ENCODE data around the gene WNT9B. TPM values are rescaled to one million over a fixed set of nuclear protein-coding genes. Genes with fewer than 3 reads are reported as not detected.

WNT9B gene
- polyA plus RNA-seq, 2 of the 4 experiments (the other 2 are of a cell fraction), result 0.05 TPM

DNA sequence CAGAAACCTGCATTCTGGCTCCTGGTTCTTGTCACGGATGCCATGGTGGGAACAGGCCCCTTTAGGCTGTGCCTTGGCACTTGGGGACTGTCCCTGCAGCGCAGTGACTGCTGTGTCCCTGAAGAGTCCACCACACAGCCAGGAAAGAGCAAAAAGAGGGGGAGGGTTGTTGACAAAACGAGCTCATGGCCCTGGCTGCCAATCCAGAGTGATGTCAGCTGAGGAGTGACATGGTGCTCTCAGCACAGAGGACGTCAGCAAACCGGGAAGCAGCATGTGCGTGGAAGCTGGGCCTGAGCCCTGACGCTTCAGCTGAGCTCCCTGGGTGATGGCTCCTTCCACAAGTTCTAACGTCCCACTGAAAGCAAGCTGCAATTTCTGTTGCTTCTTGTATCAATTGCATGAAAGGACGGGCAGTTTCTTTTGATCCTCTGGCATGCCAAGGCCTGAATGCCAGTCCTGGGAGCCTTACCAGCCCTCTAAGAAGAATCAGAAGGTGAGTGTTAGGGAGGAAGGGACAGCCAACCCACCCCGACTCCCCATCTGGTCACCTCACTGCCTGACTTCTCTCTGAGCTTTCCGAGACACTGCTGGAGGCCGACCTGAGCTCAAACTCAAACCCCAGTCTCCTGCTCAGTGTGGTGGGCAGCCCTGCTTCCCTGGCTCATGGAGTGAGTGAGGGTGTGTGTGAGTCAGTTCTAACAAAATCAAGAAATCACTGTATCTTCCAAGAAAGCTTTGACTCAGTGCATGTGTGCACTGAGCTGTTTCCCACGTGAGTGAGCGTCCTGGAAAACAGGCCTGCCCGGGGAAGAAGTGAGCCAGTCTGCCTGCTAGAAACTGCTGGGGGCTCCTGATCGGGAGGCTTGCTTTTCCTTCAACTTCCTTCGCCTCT is 18.2 kb upstream of the WNT9B start:
- Histone ChIP-seq H3K4me3 (no peak overlapping the region), H3K9me3 (no peaks in the 10 kb centered on the region), H3K4me2 (no peak overlapping the region), H3K27ac (no peak overlapping the region), H3K4me1 (no peaks in the 10 kb centered on the region)
- 66% methylated on average over 17 of the region's 17 CpGs for WGBS (ENCODE audit: missing lambda C conversion rate)
- ChIA-PET POLR2A (interaction anchor here (0.6 kb wide), 1 partner anchor 327 kb away, joined by 8 read pairs; no protein-coding TSS in a partner anchor), CTCF (interaction anchor here (0.6 to 10.9 kb wide), 10 partner anchors 9 to 1609 kb away, joined by 3 to 138 read pairs (median 20); no protein-coding TSS in a partner anchor)
- DNase-seq (ENCODE audit: low read depth in 1 of 2, low spot score in 1 of 2) (no peak), FAIRE-seq (no peak), ATAC-seq (no peak)
- TF ChIP-seq NPAS2 (CRISPR knock-in tag; IDR thresholded peaks at IDR 0.05; ENCODE audit: borderline replicate concordance) (no peak), HEYL (CRISPR knock-in tag; IDR thresholded peaks at IDR 0.05) (no peak), CEBPB (IDR thresholded peaks at IDR 0.05) (no peak), SREBF2 (IDR thresholded peaks at IDR 0.05) (no peak), BHLHE40 (IDR thresholded peaks at IDR 0.05; ENCODE audit: low read depth, low read length) (no peak), RARB (CRISPR knock-in tag; IDR thresholded peaks at IDR 0.05) (no peak), ZFP36 (IDR thresholded peaks at IDR 0.05; ENCODE audit: borderline replicate concordance, partially characterized antibody) (no peak), RFX5 (IDR thresholded peaks at IDR 0.05) (no peak), POLR2A (IDR thresholded peaks at IDR 0.05; ENCODE audit: low read length) (no peak), ZNF302 (CRISPR knock-in tag; IDR thresholded peaks at IDR 0.05) (no peak), POLR2AphosphoS2 (conservative IDR thresholded peaks at IDR 0.05; ENCODE audit: low read length) (no peak), NFE2L2 (conservative IDR thresholded peaks at IDR 0.05; ENCODE audit: low read length) (no peak), RCOR1 (IDR thresholded peaks at IDR 0.05; ENCODE audit: low read depth, low read length) (no peak)
- TF ChIP-seq, protein P1, sequence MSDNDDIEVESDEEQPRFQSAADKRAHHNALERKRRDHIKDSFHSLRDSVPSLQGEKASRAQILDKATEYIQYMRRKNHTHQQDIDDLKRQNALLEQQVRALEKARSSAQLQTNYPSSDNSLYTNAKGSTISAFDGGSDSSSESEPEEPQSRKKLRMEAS (IDR thresholded peaks at IDR 0.05), result no peak
- TF ChIP-seq, protein P2, sequence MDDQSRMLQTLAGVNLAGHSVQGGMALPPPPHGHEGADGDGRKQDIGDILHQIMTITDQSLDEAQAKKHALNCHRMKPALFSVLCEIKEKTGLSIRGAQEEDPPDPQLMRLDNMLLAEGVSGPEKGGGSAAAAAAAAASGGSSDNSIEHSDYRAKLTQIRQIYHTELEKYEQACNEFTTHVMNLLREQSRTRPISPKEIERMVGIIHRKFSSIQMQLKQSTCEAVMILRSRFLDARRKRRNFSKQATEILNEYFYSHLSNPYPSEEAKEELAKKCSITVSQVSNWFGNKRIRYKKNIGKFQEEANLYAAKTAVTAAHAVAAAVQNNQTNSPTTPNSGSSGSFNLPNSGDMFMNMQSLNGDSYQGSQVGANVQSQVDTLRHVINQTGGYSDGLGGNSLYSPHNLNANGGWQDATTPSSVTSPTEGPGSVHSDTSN (IDR thresholded peaks at IDR 0.05), result no peak
- TF ChIP-seq, protein P3, sequence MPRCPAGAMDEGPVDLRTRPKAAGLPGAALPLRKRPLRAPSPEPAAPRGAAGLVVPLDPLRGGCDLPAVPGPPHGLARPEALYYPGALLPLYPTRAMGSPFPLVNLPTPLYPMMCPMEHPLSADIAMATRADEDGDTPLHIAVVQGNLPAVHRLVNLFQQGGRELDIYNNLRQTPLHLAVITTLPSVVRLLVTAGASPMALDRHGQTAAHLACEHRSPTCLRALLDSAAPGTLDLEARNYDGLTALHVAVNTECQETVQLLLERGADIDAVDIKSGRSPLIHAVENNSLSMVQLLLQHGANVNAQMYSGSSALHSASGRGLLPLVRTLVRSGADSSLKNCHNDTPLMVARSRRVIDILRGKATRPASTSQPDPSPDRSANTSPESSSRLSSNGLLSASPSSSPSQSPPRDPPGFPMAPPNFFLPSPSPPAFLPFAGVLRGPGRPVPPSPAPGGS (IDR thresholded peaks at IDR 0.05), result no peak
- TF ChIP-seq, protein P4, sequence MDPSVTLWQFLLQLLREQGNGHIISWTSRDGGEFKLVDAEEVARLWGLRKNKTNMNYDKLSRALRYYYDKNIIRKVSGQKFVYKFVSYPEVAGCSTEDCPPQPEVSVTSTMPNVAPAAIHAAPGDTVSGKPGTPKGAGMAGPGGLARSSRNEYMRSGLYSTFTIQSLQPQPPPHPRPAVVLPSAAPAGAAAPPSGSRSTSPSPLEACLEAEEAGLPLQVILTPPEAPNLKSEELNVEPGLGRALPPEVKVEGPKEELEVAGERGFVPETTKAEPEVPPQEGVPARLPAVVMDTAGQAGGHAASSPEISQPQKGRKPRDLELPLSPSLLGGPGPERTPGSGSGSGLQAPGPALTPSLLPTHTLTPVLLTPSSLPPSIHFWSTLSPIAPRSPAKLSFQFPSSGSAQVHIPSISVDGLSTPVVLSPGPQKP (IDR thresholded peaks at IDR 0.05; ENCODE audit: low read depth, low read length), result no peak
- TF ChIP-seq, protein P5, sequence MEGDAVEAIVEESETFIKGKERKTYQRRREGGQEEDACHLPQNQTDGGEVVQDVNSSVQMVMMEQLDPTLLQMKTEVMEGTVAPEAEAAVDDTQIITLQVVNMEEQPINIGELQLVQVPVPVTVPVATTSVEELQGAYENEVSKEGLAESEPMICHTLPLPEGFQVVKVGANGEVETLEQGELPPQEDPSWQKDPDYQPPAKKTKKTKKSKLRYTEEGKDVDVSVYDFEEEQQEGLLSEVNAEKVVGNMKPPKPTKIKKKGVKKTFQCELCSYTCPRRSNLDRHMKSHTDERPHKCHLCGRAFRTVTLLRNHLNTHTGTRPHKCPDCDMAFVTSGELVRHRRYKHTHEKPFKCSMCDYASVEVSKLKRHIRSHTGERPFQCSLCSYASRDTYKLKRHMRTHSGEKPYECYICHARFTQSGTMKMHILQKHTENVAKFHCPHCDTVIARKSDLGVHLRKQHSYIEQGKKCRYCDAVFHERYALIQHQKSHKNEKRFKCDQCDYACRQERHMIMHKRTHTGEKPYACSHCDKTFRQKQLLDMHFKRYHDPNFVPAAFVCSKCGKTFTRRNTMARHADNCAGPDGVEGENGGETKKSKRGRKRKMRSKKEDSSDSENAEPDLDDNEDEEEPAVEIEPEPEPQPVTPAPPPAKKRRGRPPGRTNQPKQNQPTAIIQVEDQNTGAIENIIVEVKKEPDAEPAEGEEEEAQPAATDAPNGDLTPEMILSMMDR (IDR thresholded peaks at IDR 0.05), result no peak
- TF ChIP-seq, protein P6, sequence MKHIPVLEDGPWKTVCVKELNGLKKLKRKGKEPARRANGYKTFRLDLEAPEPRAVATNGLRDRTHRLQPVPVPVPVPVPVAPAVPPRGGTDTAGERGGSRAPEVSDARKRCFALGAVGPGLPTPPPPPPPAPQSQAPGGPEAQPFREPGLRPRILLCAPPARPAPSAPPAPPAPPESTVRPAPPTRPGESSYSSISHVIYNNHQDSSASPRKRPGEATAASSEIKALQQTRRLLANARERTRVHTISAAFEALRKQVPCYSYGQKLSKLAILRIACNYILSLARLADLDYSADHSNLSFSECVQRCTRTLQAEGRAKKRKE (CRISPR knock-in tag; IDR thresholded peaks at IDR 0.05; ENCODE audit: low read depth), result no peak

DNA sequence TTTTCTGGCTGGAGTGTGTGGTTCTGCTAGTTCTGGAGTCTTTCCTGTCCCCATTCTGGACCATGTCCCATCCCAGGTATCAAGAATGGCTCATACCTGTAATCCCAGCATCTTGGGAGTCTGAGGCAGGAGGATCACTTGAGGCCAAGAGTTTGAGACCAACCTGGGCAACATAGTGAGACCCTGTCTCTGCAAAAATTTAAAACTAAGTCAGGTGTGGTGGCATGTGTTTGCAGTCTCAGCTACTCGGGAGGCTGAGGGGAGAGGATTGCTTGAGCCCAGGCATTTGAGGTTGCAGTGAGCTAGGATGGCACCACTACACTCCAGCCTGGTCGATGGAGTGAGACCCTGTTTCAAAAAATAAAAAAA is 17.6 kb upstream of the WNT9B start:
- H3K4me2 ChIP-seq, result no peak overlapping the region
- POLR2A ChIA-PET, result interaction anchor here (0.6 kb wide), 1 partner anchor 327 kb away, joined by 8 read pairs; no protein-coding TSS in a partner anchor

More for the DNA sequence above, 17.6 kb upstream of the WNT9B start:
- no peak for TF ChIP-seq EP300 (IDR thresholded peaks at IDR 0.05)
- no peak for TF ChIP-seq ZC3H11A (IDR thresholded peaks at IDR 0.05)
- TF ChIP-seq NPAS2 (CRISPR knock-in tag; IDR thresholded peaks at IDR 0.05; ENCODE audit: borderline replicate concordance), result no peak
- no peak for TF ChIP-seq CBX2 (IDR thresholded peaks at IDR 0.05; ENCODE audit: borderline replicate concordance, low read depth)
- TF ChIP-seq, protein P3 (IDR thresholded peaks at IDR 0.05), result no peak
- no peak for TF ChIP-seq POLR2A (IDR thresholded peaks at IDR 0.05; ENCODE audit: low read length)
- TF ChIP-seq ZSCAN20 (CRISPR knock-in tag; IDR thresholded peaks at IDR 0.05), result no peak
- no peak for TF ChIP-seq NFE2L2 (conservative IDR thresholded peaks at IDR 0.05; ENCODE audit: low read length)
- no peak for TF ChIP-seq RFX5 (IDR thresholded peaks at IDR 0.05)
- Histone ChIP-seq H3K4me1 (no peaks in the 10 kb centered on the region), H3K9me3 (no peaks in the 10 kb centered on the region), H3K27ac (no peak overlapping the region), H3K4me3 (no peak overlapping the region)
- 46% methylated on average over 2 of the region's 2 CpGs for WGBS (ENCODE audit: missing lambda C conversion rate)
- no peak for FAIRE-seq
- CTCF ChIA-PET, result interaction anchor here (0.9 to 10.9 kb wide), 11 partner anchors 9 to 107 kb away, joined by 3 to 138 read pairs (median 22); no protein-coding TSS in a partner anchor
- DNase-seq (ENCODE audit: low read depth in 1 of 2, low spot score in 1 of 2), result no peak
- no peak for ATAC-seq

All from A549 (cell line).